Effector CD8-positive, alpha-beta T cell (primary cell): Measurements from ENCODE around the gene KL.

Experiments used
- DNase-seq: peaks from one replicate; lab custom pipeline; 2025; lab: John Stamatoyannopoulos, UW

The KL gene

GRCh38 chr13:33110713-33111413 lies 94.6 kb downstream of the KL start:
- DNase-seq: no peak

- DNase-seq: no peak
Measured at GRCh38 chr13:33111414-33112110, 95.3 kb downstream of the KL start.

- DNase-seq: no peak
Measured at GRCh38 chr13:33112766-33113165, 96.5 kb downstream of the KL start.

- no peak for DNase-seq
Measured at GRCh38 chr13:33114146-33114545, 97.9 kb downstream of the KL start.

GRCh38 chr13:33115274-33115673 lies 99.1 kb downstream of the KL start:
- DNase-seq: no peak
